ENCODE measurements around the gene LMTK2. TPM values are rescaled to one million over a fixed set of nuclear protein-coding genes. Genes with fewer than 3 reads are reported as not detected.
"Not testable (repeated sequence)": the region's sequence is repeated elsewhere in the genome, so short reads cannot be mapped to it uniquely, and the experiment has no call there.

Gene LMTK2
- total RNA-seq, 1 donor, result 7.3 TPM

DNA sequence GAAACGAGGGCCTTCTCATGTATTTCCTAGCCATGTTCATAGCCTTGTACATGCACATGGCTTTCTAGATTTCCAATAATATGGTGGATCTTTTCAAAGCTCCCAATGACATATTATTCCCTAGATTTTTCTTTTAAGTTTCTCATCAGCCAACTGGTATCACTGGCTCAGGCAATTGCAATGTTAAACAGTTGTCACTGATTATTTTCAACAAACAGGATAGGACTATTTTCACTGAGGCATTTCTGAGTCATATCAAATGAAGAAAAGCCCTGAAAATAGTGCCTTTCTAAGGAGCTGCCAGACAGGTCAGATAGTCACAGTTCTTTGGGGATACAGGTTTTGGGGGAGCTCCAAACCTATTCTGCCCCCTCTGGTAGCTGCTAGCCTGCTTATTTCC lies 4.5 kb upstream of the LMTK2 start:
- no peak for DNase-seq (ENCODE audit: low read depth in 2 of 3, low spot score in 2 of 3)

DNA sequence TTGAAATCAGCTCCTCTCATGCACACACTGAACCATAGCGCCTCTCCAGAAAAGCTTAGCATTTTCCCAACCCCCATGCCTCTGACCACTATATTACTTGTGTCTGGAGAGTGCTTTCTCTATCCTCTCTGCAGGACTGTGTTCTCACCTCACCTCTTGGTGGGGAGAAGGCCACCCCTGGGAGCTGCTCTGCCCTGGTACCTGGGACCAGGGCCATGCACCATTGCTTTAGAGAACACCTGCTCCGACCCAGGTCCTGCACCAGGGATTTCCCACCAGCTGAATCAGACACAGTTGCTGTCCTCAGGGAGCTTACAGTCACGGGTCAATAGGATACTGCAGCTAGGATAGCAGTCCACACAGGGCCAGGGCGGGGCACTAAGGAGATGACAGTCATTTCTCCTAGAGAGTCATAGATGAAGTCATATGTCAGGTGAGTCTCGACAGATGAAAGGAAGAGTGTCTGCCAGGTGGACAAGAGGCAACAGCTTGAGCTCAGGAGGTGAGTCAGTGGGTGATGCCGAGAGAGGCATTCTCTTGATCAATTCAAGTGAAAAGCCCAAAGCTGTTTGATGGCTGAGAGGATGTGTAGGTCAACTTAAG lies 619 bp upstream of the LMTK2 start:
- DNase-seq (ENCODE audit: low read depth in 2 of 3, low spot score in 2 of 3), result no peak

- peak in 2 of 3 donors; percentile 22 to 42 for DNase-seq (ENCODE audit: low read depth in 2 of 3, low spot score in 2 of 3)
Observed at GRCh38 chr7:98107313-98107721, 655 bp downstream of the LMTK2 start.

DNA sequence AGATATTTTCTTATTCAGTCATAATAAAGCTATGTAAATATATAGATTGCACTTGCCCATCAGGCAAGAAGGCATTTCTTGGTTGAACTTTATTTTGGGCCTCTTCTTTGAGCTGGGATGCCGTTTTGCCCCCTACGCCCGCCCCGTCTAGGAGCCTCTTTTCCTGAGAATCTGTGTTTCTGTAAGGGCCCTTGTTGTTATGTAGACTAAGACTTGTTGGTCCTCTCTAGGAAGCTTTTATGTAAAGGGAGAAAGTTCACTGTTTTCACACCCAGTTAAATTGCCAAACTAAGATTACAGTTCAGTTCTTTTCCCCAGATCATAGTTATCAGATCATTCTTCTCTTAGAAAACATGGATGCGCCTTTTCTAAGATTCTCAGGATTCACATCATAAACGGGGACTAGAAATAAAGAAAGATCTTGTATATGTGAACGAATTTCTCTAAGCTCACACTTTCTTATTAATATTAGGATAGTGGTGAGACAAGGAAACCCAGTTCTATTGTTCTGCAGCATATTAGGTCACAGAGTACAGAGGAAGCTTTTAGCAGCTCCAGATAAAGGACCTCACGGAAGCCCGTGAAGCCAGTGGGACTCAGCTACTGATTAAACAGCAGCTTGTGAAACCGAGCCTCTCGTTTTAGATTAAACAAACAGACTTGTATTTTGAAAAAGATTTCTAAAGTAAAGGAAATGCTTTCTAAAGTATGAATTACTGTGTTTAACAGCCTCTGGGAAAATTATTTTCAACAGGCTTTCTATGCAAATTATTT lies 3.8 kb downstream of the LMTK2 start:
- DNase-seq (ENCODE audit: low read depth in 2 of 3, low spot score in 2 of 3), result no peak

DNA sequence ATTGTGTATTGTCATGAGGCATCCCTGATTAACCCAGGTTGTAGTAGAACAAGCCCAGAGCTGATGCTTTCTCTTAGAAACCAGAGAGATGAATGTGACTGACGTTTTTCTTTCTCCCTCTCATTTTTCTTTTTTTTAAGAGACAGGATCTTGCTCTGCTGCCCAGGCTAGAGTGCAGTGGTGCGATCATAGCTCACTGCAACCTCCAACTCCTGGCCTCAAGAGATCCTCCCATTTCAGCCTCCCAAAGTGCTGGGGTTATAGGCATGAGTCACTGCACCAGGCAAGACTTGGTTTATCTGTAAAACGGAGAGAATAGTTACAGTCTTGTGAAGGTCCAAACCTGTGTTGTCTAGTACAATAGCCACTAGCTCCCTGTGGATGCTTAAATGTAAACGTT lies 5.4 kb downstream of the LMTK2 start:
- no peak for DNase-seq (ENCODE audit: low read depth in 2 of 3, low spot score in 2 of 3)

DNA sequence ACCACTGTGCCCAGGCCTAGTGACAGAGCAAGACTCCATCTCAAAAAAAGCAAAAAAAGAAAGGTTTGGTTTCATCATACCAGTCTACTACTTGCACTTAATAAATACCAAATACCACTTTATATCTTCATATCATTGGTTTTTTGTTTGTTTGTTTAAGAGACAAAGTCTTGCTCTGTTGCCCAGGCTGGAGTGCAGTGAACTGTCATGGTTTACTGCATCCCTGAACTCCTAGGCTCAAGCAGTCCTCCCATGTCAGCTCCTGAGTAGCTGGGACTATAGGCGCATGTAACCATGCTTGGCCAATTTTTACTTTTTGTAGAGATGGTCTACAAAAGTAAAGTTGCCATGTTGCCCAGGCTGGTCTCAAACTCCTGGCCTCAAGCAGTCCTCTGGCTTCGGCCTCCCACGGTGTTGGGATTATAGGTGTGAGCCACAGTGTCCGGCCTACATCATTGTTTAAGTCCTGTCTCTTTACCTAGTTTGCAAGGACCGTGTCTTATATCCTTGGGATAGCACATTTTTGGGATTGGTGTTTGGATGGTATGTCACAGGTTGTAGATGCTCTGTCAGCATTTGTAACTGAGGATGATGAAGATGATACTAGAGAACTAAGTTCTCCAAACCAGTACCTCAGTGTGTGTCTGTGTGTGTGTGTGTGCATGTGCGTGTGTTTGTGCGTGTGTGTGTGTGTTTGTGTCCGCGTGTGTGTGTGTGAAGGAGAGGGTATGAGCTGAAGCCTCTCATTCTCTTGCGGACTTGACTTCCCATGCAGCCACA lies 9.3 kb downstream of the LMTK2 start:
- DNase-seq (ENCODE audit: low read depth in 2 of 3, low spot score in 2 of 3), result no peak

DNA sequence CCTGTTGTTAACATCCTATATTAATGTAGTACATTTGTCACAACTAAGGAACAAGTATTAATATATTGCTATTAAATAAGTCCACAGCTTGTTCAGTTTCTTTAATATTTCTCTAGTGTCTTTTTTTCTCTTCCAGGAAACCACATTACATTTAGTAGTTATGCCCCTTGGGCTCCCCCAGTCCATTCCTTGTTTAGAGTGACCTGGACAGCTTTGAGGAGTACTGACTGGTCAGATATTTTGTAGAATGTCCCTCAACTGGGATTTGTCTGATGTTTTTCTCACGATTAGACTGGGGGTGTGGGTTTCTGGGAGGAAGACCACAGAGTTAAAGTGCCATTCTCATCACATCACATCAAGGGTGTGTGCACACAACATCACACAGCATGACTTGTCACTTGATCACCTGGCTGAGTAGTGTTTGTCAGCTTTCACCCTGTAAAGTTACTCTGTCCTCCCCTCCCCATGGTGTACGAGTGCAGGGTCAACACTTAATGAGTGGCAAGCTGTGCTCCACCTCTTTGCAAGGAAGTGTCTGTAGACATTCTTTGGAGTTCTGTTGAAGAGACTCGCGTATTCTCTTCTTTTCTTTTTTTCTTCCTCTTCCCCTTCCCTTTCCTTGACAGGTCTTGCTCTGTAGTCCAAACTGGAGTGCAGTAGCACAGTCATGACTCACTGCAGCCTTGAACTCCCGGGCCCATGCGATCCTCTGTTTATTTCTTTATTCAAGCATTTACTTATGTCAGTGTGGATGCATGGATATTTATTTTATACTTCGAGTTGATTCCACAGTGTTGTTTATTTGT lies 10.2 kb downstream of the LMTK2 start:
- DNase-seq (ENCODE audit: low read depth in 2 of 3, low spot score in 2 of 3), result no peak

DNA sequence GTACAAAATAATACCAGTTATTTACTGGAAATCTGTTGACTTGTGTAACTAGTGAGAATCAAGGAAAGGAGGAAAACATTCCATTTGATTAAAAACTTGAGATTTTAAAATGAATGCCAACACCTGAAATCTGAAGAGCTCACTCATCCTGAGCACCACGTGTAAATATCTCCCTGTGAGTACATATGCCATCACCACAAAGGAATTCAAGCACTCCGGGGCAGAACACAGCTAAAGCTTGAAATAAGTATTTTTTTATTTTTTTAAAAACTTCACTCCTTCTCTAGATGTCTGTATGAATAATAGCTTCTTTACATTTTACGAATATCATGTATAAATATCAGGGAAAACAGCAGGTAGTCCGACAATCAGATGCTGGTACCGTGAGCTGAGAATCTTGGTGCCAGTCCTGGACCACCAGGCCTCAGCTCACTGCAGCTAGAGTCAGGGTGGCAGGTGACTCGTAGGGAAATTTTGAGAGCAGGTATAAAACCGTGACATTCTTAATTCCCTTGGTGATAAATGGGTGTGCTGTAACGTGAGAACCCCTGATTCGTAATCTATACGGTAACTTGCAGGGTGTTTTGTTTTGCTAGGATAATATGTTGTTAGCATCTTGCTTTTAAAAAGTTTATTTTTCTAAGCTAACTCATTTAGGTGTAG lies 12.7 kb downstream of the LMTK2 start:
- DNase-seq (ENCODE audit: low read depth in 2 of 3, low spot score in 2 of 3), result no peak

- DNase-seq (ENCODE audit: low read depth in 2 of 3, low spot score in 2 of 3), result peak in 1 of 3 donors; percentile 24
Observed at GRCh38 chr7:98120559-98120958, 13.9 kb downstream of the LMTK2 start.

DNA sequence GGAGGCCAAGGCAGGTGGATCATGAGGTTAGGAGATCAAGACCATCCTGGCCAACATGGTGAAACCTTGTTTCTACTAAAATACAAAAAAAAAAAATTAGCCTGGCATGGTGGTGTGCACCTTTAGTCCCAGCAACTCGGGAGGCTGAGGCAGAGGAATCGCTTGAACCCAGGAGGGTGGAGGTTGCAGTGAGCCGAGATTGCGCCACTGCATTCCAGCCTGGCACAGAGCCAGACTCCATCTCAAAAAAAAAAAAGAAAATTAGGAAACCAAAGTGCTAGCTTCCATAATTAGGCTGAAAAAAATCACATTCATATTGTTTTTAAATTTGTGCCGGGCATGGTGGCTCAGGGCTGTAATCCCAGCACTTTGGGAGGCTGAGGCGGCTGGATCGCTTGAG lies 14.7 kb downstream of the LMTK2 start:
- DNase-seq (ENCODE audit: low read depth in 2 of 3, low spot score in 2 of 3), result not testable (repeated sequence)

- no peak for DNase-seq (ENCODE audit: low read depth in 2 of 3, low spot score in 2 of 3)
Observed at GRCh38 chr7:98123365-98123696, 16.7 kb downstream of the LMTK2 start.

GRCh38 chr7:98125759-98126158 lies 19.1 kb downstream of the LMTK2 start:
- no peak for DNase-seq (ENCODE audit: low read depth in 2 of 3, low spot score in 2 of 3)

DNA sequence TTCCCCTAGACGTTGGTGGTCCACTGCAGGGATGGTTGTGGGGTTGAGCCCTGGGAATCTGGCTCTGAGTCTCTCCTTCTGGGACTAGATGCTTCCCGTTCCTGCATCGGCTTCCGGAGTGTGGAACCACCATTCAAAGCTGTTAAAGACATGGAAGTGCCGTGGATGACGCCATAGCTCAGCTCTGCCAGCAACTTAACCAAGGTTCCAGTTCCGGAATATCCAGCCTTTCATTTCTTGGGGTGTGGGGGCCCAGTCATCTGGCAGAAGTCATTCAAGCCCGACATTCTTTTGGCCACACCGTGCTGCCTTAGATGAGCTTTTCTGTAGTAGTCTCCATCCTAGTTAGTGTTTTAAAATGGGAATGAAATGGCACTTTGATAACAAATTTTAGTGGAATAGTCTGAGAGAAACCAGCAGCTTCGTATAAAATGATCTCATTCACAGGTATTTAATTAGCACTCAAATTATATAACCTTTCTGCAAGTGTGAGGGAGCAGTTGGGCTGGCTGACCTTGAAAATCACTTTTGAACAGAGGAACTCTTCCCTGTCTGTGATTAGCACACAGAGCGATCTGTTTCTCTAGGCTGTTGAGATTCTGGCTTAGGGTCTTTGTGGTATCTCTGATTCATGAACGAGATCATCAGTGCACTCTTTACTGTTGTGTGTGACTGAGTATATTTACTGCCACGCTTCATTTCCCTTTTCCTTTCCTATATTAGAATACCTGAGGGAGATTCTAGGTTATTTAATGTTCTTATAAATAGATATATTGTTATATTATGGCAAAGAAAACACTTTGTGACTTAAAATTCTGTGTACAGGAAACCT lies 19.9 kb downstream of the LMTK2 start:
- no peak for DNase-seq (ENCODE audit: low read depth in 2 of 3, low spot score in 2 of 3)

GRCh38 chr7:98128346-98128745 lies 21.7 kb downstream of the LMTK2 start:
- DNase-seq (ENCODE audit: low read depth in 2 of 3, low spot score in 2 of 3), result no peak

- DNase-seq (ENCODE audit: low read depth in 2 of 3, low spot score in 2 of 3), result no peak
Observed at GRCh38 chr7:98130959-98131358, 24.3 kb downstream of the LMTK2 start.

- DNase-seq (ENCODE audit: low read depth in 2 of 3, low spot score in 2 of 3), result peak in 2 of 3 donors; percentile 91 to 98
Observed at GRCh38 chr7:98133181-98133580, 26.5 kb downstream of the LMTK2 start.

DNA sequence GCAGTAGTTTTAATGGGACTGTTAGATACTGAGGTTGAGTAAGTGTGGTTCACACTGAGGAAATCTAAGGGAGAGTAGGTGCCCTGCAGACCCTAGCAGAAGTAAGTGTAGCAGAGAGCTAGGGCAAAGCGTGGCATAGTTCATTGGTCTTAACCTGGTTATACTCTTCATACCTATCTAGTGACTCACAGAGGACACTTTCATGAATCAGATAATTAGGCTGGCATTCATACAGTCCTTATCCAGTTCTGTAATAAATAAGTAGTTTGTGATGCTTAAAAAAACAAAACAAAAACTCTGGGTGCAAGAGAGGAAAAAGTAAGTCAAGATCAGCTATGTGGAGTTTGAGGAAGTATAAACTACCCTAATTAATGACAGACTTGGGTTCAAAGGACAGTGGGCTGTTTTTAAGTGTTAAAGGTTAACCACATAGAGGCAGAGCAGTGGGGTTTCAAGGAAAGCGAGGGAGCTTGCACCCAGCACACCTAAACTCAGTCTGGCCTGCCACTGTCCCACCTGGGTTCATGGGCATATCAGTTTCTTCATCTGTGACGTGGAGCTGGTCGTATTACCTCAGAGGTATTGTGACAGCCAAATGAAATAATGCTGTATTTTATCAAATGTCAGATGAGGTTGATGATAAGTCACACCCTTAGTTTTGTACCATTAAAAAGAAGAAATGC lies 27.1 kb downstream of the LMTK2 start:
- DNase-seq (ENCODE audit: low read depth in 2 of 3, low spot score in 2 of 3), result no peak

- DNase-seq (ENCODE audit: low read depth in 2 of 3, low spot score in 2 of 3), result no peak
Observed at GRCh38 chr7:98134420-98135228, 28.0 kb downstream of the LMTK2 start.
